Right lobe of liver (tissue), 6 donors: ENCODE data around the gene DIP2A. TPM values are rescaled to one million over a fixed set of nuclear protein-coding genes. Genes with fewer than 3 reads are reported as not detected.

Experiments used
- ATAC-seq, 4 donors: fragments of 200-7000 bp; cut with Tn5 transposase; one replicate each; pipeline ENCODE4 v1.9.1; 2020; ENCODE audit warnings: mild to moderate bottlenecking in 4 of 4, moderate library complexity in 4 of 4
- DNase-seq, 3 donors: peaks; one replicate each; pipeline ENCODE4 v3.0.0-alpha.2; 2020
- H3K27ac ChIP-seq, 3 donors: fragments of 200-600 bp; one replicate each; pipeline ENCODE4 v1.8.0; 2022
- H3K27me3 ChIP-seq, 2 donors: fragments of 200-600 bp; one replicate each; pipeline ENCODE4 v1.8.0; 2022
- H3K36me3 ChIP-seq, 4 donors: fragments of 200-600 bp; sonication (generic) in 1 of 4; one replicate each; pipeline versions ENCODE4 v1.5.1 to v1.8.0; 2017 to 2022; ENCODE audit warnings: control low read depth in 1 of 4
- H3K4me1 ChIP-seq, 4 donors: fragments of 200-600 bp; sonication (generic) in 1 of 4; one replicate each; pipeline versions ENCODE4 v1.5.1 to v1.8.0; 2017 to 2022; ENCODE audit warnings: control low read depth in 1 of 4
- H3K4me3 ChIP-seq, 3 donors: fragments of 200-600 bp; one replicate each; pipeline ENCODE4 v1.8.0; 2022
- H3K9me3 ChIP-seq, 4 donors: fragments of 200-600 bp; sonication (generic) in 1 of 4; one replicate each; pipeline versions ENCODE4 v1.5.1 to v1.8.0; 2017 to 2022; ENCODE audit warnings: control low read depth in 1 of 4
- CTCF ChIP-seq, 4 donors: fragments of 200-600 bp in 3 of 4; fragments of 450-650 bp in 1 of 4; IDR thresholded peaks; one replicate each; pipeline versions ENCODE4 v1.5.1 to v1.8.0; 2016 to 2022; ENCODE audit warnings: antibody characterized with exemption in 4 of 4, mild to moderate bottlenecking in 2 of 4
- POLR2A ChIP-seq: fragments of 450-650 bp; IDR thresholded peaks from one replicate; pipeline ENCODE4 v1.6.1; 2017; ENCODE audit warnings: antibody characterized with exemption, mild to moderate bottlenecking
- WGBS: methylation state at CpG from one replicate; pipeline ENCODE4 v1.1.6; 2018; ENCODE audit warnings: low coverage, low lambda C conversion rate; ENCODE audit not compliant: insufficient coverage; ENCODE audit errors: missing lambda C conversion rate; 5-methylcytosine and 5-hydroxymethylcytosine counted together
- intact Hi-C, 2 donors: fragments of 100-400 bp; cut with DNase I; formaldehyde crosslinking; loops; one replicate each; pipeline versions ENCODE4 v1.11.2 to v1.14.1; 2022
- total RNA-seq, 6 experiments: library from RNA; depleted of rRNA in 2 of 6; stranded (reverse); fragments of >200 nt in 2 of 6; fragmentation: NEBNext Ultra II Directional in 3 of 6; extraction: Animal tissue kit (Norgen Biotek cat#: 25700) in 3 of 6; gene quantifications; one replicate each; pipeline versions ENCODE4 v1.1.0 to v1.2.4, GENCODE V29; 2016 to 2023
- donor health status: DM: no; HTN: yes; CAD: no.
- donor health status: DM: no; HTN: no; CAD: no.
- donor health status: DM: no; HTN: no; CAD: no.
- donor health status: DM: no; HTN: yes; CAD: no.
- donor health status: DM: no; HTN: yes; CAD: no.

Gene DIP2A
- total RNA-seq, 6 experiments from 2014 or later = 12.3 to 14.4 (median 13.1) TPM

GRCh38 chr21:46416551-46416950, 42.1 kb upstream of the DIP2A start:
- H3K36me3 ChIP-seq = peaks cover 0 to 15% (median 4%) of the 10 kb centered on the region in 4 donors

GRCh38 chr21:46418265-46418946, 40.3 kb upstream of the DIP2A start:
- no peak for TF ChIP-seq CTCF (IDR thresholded peaks at IDR 0.05)
- no peak for TF ChIP-seq POLR2A
- WGBS = 97% methylated on average over 12 of the region's 25 CpGs
- ATAC-seq = no peak

More at GRCh38 chr21:46416551-46416950, 42.1 kb upstream of the DIP2A start:
- H3K4me1 ChIP-seq = no peaks in the 10 kb centered on the region
- H3K27me3 ChIP-seq = no peaks in the 10 kb centered on the region
- WGBS = 100% methylated on average over 4 of the region's 20 CpGs
- DNase-seq (no peak), ATAC-seq (peak in 2 of 4 donors; percentile 7 to 14)
- H3K27ac ChIP-seq = no peak overlapping the region
- no peak overlapping the region for H3K4me3 ChIP-seq
- TF ChIP-seq CTCF (IDR thresholded peaks at IDR 0.05) (no peak), POLR2A (no peak)
- H3K9me3 ChIP-seq = no peaks in the 10 kb centered on the region
- intact Hi-C loops = no loop called here

GRCh38 chr21:46420241-46421190, 38.2 kb upstream of the DIP2A start:
- ATAC-seq = peak in 1 of 4 donors; percentile 18
- Histone ChIP-seq H3K36me3 (peaks cover 0 to 14% (median 5%) of the 10 kb centered on the region in 4 donors), H3K27me3 (no peaks in the 10 kb centered on the region), H3K9me3 (no peaks in the 10 kb centered on the region), H3K4me1 (no peaks in the 10 kb centered on the region), H3K27ac (no peak overlapping the region), H3K4me3 (no peak overlapping the region)
- intact Hi-C loops = no loop called here
- 86% methylated on average over 8 of the region's 16 CpGs for WGBS
- DNase-seq = peak in 1 of 3 donors; percentile 46
- no peak for TF ChIP-seq CTCF (IDR thresholded peaks at IDR 0.05)
- TF ChIP-seq POLR2A = no peak

More at GRCh38 chr21:46418265-46418946, 40.3 kb upstream of the DIP2A start:
- H3K4me1 ChIP-seq = no peaks in the 10 kb centered on the region
- H3K27me3 ChIP-seq = no peaks in the 10 kb centered on the region
- no peak overlapping the region for H3K27ac ChIP-seq
- intact Hi-C loops = no loop called here
- DNase-seq = peak in 1 of 3 donors; percentile 40
- H3K4me3 ChIP-seq = no peak overlapping the region
- no peaks in the 10 kb centered on the region for H3K9me3 ChIP-seq
- peaks cover 0 to 14% (median 5%) of the 10 kb centered on the region in 4 donors for H3K36me3 ChIP-seq

GRCh38 chr21:46421191-46421750, 37.4 kb upstream of the DIP2A start:
- no peak for TF ChIP-seq POLR2A
- no peak for TF ChIP-seq CTCF (IDR thresholded peaks at IDR 0.05)
- Histone ChIP-seq H3K4me1 (no peaks in the 10 kb centered on the region), H3K36me3 (peaks cover 0 to 14% (median 6%) of the 10 kb centered on the region in 4 donors), H3K4me3 (no peak overlapping the region), H3K27me3 (no peaks in the 10 kb centered on the region), H3K9me3 (no peaks in the 10 kb centered on the region), H3K27ac (no peak overlapping the region)
- DNase-seq (peak in 1 of 3 donors; percentile 45), ATAC-seq (no peak)
- intact Hi-C loops = no loop called here
- 91% methylated on average over 10 of the region's 23 CpGs for WGBS
